Measurements from ENCODE around the gene SERPINE2.

DNA sequence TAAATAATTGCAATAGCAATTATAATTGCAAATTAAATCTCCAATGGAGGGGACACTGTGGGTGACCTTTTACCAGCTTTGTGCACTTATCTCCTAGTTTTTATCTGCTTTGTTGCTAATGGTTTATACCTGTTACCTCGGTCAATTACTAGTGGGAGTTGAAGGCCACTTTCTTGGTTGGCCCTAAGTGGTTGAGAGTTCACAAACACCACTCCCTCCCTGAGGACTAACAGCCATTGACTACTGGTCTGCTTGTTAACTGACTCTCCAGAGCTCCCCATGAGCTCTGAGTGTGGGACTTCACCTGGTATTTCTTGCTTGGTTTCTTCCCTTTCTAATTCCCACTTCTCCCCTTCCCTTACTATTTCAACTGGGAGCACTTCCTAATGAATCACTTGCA is 27.2 kb downstream of the SERPINE2 start:
- TF ChIP-seq, protein P1, sequence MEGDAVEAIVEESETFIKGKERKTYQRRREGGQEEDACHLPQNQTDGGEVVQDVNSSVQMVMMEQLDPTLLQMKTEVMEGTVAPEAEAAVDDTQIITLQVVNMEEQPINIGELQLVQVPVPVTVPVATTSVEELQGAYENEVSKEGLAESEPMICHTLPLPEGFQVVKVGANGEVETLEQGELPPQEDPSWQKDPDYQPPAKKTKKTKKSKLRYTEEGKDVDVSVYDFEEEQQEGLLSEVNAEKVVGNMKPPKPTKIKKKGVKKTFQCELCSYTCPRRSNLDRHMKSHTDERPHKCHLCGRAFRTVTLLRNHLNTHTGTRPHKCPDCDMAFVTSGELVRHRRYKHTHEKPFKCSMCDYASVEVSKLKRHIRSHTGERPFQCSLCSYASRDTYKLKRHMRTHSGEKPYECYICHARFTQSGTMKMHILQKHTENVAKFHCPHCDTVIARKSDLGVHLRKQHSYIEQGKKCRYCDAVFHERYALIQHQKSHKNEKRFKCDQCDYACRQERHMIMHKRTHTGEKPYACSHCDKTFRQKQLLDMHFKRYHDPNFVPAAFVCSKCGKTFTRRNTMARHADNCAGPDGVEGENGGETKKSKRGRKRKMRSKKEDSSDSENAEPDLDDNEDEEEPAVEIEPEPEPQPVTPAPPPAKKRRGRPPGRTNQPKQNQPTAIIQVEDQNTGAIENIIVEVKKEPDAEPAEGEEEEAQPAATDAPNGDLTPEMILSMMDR (IDR thresholded peaks at IDR 0.05), result no peak
- TF ChIP-seq POLR2A (IDR thresholded peaks at IDR 0.05), result no peak

Measured in ovary (tissue), 3 donors.